Measurements from ENCODE around the gene EPAS1. TPM values are rescaled to one million over a fixed set of nuclear protein-coding genes. Genes with fewer than 3 reads are reported as not detected.
A peak's percentile ranks its signal among the peaks of the same experiment; 100 is the strongest.
"Not testable (repeated sequence)": the region's sequence is repeated elsewhere in the genome, so short reads cannot be mapped to it uniquely, and the experiment has no call there.

EPAS1 gene
- total RNA-seq, 1 donor from 2014 or later = 48.5 TPM

DNA sequence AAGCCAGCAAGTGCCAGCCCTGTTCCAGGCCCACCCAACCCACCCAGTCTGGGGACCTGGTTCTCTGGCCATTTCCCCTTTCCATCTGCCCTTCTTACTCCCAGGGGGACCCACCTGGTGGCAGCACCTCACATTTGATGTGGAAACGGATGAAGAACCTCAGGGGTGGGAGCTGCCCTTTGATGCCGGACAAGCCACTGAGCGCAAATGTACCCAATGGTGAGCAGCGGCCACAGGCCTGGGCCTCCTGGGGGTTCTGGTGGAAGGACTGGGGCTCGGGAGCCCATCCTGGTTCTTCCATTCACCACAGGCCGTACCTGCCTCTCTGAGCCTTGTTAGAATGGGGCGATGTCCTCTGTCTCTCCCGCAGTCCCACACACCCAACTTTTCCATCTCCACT lies 84.7 kb downstream of the EPAS1 start:
- DNase-seq (ENCODE audit: low read depth) = no peak

DNA sequence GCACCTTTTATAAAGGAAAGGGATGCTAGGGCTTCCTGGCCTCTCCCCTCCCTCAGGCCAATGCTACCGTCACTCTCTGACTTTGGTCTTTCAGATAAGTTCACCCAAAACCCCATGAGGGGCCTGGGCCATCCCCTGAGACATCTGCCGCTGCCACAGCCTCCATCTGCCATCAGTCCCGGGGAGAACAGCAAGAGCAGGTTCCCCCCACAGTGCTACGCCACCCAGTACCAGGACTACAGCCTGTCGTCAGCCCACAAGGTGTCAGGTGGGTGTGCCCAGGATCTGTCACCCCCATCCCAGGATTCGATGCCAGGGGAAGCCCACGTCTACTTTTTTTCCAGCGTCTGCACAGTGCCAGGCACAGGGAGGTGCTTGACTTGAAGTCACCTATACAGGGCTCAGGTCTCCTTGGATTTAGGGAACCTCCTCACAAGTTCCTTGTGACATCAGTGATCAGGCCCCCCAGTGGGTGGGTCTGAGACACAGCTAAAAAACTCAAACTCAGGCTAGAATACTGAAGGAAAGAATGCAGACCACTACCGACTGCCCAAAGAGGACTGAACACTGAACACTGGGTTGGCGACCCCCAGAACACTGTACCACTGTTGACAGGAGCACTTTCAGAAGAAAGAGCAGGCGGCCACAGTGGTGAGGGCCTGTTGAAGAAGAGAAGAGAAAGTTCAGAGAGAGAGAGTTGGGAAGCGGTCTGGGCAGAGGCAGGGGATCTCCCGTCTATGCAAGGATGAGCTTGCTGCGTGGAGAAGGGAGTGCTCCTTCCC lies 85.3 kb downstream of the EPAS1 start:
- DNase-seq (ENCODE audit: low read depth) = no peak

DNA sequence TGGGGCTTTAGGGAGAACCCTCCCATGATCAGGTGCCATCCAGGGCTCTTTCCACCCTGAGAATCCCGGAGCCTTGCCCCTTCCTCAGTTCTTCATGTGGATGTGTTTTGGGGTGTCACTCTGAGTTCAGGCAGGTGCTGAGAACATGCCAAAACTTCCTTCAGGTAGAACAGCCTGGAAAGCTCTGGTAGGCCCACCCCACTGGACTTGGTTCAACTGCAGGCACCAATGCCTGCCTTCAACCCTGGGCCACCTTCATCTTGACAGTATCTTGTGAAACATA lies 85.8 kb downstream of the EPAS1 start:
- no peak for DNase-seq (ENCODE audit: low read depth)

DNA sequence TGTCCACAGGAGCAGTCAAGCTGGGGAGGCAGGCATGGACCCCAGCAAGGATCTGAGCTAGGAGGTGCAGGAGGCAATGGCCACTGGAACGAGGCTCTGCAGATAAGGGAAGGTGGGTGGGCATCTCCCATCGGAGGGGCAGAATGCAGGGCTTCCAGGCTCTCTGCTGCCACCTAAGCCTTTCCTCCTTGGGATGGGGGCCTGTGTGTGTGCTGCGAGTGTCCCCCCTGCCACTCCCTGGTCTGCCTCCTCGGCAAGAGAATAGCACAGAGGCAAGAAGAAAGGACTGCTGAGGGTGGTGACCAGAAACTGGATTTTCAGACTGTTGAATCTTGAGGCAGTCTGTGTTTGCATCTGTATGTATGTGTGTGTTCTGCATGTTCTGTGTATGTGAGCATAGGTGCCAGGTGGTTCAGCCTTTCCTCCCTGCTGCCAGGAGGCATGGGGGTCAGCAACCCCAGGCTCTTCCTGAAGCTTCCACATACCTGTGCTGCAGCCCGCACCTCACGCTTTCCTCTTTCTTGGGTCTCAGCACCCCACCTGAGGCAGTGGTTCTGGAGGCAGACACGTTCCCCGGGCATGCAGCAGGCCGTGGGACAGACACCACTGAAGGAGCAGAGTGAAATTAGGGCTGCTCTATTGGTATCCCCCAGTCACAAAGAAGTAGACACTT lies 86.7 kb downstream of the EPAS1 start:
- DNase-seq (ENCODE audit: low read depth) = no peak

DNA sequence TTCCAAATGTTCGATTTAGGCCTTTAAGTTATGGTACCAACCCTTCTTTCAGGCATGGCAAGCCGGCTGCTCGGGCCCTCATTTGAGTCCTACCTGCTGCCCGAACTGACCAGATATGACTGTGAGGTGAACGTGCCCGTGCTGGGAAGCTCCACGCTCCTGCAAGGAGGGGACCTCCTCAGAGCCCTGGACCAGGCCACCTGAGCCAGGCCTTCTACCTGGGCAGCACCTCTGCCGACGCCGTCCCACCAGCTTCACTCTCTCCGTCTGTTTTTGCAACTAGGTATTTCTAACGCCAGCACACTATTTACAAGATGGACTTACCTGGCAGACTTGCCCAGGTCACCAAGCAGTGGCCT lies 87.2 kb downstream of the EPAS1 start:
- DNase-seq (ENCODE audit: low read depth) = no peak

DNA sequence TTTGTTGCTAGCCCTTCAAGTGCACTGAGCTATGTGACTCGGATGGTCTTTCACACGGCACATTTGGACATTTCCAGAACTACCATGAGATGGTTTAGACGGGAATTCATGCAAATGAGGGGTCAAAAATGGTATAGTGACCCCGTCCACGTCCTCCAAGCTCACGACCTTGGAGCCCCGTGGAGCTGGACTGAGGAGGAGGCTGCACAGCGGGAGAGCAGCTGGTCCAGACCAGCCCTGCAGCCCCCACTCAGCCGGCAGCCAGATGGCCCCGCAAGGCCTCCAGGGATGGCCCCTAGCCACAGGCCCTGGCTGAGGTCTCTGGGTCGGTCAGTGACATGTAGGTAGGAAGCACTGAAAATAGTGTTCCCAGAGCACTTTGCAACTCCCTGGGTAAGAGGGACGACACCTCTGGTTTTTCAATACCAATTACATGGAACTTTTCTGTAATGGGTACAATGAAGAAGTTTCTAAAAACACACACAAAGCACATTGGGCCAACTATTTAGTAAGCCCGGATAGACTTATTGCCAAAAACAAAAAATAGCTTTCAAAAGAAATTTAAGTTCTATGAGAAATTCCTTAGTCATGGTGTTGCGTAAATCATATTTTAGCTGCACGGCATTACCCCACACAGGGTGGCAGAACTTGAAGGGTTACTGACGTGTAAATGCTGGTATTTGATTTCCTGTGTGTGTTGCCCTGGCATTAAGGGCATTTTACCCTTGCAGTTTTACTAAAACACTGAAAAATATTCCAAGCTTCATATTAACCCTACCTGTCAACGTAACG lies 88.8 kb downstream of the EPAS1 start:
- peak; percentile 57 for DNase-seq (ENCODE audit: low read depth)

DNA sequence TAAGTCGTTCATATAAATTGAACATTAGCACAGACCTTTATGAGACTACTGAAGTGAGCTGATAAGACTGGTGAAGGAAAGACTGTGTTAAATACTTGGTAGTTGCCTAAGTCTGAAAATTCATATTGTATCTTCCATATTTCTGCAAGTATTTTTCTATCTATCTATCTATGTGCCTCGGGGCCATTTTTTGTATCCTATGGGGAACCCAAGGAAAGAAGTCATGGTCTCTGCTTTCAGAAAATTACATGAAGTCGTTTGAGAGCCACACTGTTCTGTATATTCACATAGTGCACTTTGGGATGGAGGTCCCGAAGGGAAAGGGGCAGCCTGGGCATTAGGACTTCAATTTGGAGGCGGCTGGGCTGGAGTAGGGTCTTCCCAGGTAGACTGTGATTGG lies 89.6 kb downstream of the EPAS1 start:
- no peak for DNase-seq (ENCODE audit: low read depth)

DNA sequence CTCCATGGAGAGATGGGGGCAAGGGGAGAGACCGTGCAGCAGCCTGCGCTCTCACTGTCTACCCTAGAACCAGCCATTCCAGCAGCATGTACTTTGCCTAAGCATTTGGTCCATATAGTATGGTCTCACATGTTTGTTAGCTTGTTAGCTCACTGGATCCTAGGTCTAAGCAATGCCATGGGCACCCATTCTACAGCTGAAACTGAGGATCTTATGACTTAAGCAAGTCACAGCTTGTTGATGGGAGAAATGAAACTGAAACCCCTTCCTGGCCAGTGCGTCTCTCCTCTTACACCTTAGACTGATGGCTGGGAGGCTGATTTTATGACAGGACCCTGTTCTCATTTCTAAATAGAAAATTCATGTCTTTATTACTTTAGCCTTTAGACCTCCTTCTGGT lies 90.1 kb downstream of the EPAS1 start:
- no peak for DNase-seq (ENCODE audit: low read depth)

DNA sequence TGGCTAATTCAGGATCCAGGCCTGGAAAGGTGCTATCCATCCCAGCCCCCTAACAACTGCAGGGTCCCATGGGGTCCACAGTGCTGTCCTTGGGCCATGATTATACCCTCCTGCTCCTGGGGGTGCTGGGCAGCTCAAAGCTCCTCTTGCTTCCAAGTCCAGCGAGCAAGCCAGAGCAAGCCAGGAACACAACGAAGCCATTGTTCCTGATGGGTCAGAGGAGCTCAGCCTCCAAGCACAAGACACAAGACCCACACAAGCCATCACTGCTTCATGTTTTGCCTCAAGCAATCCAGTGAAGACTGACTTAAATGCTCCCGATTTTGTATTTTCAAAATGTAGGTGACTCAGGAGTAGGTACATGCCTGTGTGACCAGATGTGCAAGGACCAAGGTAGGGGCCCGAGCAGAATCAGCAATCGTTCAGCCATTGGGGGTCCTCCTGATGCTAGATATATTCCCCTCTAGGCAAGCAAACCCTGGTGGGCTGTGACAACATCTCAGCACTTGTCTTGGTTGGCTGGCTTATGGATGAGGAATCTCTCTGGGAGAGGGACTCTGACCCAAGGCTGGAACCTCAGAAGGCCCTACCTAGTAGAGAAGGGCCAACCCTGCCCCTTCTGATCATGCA lies 90.8 kb downstream of the EPAS1 start:
- DNase-seq (ENCODE audit: low read depth) = no peak

DNA sequence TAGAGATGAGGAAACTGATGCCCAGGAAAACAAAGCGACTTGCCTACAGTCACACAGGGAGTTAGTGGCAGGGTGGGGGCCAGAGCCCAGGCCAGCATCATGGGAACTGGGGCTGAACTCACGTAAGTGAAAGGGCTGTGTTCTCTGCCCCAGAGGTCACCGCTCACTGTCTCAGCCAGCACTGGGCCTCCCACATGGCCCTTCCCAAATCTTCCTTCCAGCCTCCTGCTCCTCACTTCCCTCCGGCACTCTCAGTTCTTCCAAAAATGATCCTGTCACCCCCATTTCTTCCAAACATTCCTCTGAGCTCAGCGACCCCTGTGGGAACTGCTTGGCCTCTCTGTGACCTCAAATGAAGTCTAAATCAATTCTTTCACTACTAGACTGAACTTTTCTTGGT lies 91.7 kb downstream of the EPAS1 start:
- no peak for DNase-seq (ENCODE audit: low read depth)

DNA sequence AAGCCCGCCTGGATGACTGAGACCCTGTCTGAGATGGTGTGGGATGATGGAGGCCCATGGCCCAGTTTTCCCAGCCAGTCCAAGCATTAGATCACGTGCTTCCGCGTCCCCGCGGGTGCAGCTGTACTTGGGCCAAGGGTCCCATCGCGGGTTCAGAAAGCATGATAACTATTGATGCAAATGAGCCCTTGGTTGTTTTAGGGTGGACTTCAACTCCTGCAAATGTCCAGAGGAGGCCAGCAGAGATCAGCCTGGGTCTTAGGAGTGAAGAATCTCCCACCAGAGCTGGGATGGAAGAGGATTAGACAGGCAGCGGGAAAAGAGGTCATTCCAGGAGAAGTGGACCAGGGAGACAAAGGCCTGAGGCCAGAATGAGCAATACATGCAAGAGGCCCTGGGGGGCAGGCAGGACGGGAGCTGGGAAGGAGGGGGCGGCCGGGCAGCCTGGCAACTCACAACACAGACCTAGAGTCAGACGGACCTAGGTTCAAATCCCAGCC lies 92.3 kb downstream of the EPAS1 start:
- DNase-seq (ENCODE audit: low read depth) = no peak

DNA sequence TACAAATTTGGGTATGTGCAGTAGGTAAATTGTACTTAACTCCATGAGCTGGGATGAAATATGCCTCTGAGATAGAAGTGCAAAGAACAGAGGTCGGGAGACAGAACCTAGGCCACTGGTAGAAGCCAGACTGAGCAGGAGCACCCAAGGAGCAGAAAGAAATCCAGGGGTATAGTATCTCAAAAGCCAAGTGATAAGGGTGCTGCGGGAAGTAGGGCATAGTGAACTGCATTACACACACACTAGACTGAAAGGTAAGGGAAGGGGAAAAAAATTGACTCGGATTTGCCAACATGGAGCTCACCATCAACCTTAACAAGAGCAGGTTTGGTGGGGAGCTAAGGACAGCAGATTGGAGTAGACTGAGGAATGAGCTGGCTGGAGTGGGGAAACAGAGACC lies 92.8 kb downstream of the EPAS1 start:
- DNase-seq (ENCODE audit: low read depth) = no peak

DNA sequence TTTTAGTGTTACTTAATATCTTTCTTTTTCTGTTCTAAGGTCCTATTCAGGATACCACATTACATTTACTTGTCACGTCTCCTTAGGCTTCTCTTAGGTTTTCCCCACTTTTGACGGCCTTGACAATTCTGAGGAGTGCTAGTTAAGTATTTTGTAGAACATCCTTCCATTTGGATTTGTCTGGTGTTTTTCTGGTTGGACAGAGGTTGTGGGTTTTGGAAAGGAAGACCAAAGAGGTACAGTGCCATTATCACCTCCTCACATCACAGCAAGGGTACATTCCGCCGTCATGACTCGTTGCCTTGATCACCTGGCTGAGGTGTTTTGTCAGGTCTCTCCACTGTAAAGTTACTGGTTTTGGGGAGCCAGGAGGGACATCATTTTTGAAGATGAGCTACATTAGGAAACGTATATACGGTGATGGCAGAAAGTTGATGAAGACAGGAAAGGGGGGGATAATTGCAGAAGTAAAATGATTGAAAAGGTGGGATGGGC lies 93.7 kb downstream of the EPAS1 start:
- DNase-seq (ENCODE audit: low read depth) = no peak

DNA sequence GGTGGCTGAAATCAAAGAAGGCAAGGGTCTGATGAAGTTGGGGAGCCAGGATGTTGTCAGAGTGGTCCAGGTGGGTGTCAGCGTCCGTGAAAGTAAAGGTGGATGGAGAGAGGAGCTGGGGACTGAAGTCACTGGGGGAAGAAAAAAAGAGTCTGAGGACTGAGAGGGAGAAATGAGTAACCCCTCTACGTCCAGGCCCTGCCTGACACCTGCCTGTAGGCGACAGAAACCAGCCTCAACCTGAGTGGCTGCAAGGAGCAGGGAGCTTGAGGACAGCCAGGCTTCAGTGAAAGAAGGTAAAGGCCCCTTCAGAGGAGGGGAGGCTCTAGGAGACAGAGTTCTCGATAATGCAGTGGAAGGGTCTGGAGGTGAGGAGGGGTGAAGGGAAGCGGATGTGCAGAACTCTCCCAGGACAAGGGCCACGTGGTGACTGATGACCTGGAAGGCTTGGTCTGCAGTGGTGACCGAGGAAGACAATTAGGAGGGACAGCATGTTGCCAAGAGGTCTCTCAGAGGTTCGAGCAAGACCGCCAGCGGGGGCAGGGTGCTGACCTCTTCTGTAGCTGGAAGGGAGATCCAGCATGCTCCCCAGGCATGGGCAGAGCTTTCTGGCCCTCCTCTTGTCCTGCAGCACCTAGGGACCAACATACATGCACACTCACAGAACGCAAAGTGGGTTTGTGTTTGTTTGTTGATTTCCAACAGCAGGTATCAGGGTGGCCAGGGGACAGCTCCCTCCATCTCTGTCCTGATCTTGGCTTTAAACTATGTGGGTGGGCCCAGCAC lies 95.5 kb downstream of the EPAS1 start:
- DNase-seq (ENCODE audit: low read depth) = no peak

DNA sequence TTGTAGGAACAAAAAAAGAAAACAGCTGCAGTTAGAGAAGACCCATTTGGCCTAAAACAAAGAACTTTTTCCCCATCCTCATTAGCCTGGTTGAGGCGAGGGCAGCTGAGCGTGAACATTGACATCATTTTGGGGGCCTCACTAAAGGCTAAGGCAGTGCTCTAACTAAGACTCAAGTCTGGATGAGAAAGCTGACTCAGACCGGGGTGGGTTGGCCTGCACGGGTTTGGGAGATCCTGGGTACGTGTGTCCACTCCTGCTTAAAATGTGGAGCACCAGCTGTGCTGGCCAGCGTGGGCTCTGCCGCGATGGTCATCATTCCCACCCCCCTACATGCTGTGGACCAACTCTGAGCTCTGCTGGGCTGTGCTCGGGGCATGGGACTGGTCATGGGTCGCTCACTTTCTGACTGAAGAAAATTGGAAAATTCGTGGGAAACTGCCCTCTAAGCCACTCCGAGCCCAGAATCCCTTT lies 96.2 kb downstream of the EPAS1 start:
- DNase-seq (ENCODE audit: low read depth) = no peak

DNA sequence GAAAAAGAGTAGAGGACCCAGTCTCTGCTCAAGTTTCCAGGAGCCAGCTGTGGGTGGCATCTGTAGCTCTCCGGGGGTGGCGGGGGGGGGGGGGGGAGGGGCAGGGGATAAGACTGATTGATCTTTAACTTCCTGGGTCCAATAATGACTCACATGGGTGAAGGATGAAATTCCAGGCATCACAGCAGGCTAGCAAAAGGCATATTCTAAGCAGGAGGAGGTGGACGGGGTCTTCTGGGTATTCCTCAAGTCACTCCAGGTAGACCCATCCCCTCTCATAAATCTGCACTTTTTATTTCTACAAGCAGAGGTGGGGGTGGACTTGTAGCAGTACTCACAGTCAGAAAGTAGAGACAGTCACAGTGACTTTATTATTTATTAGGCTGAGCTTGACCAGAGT lies 96.7 kb downstream of the EPAS1 start:
- no peak for DNase-seq (ENCODE audit: low read depth)

DNA sequence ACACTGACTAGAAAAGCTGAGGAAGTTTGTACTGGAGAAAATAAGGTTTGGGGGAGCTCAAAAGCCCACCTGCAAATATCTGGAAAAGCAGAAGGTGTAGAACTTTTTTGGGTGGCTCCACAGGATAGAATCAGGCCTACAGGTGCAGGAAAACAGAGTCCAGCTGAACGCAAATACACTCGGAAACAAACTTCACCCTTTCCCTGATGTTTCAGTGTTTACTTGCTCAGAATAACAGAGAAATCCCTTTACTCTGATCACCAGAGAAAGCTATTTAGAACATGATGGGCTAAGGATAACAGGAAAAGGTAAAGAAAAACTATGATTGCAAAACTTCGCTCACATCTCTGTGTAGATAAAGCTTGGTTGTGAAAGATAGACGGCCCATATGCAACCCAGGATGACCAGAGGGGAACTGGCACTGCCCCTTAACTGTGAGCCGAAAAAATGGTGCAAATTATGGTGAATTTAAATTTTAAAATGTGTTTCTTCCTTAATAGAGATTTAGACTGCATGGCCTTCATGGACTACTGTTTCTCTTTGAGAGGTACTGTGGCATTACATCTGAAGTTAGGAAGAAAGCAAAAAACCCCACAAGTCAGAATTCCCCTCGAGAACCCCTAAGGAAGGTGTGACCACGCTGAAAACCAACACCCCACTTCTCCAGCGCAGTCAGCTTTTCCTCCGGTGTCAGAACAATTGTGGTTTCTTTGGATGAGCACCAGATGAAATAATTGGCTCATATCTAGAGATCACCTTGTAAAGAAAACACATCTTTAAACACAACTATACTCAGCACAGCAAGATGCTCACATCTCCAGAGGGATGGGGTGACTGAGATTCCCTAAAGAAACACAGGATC lies 97.7 kb downstream of the EPAS1 start:
- no peak for DNase-seq (ENCODE audit: low read depth)

DNA sequence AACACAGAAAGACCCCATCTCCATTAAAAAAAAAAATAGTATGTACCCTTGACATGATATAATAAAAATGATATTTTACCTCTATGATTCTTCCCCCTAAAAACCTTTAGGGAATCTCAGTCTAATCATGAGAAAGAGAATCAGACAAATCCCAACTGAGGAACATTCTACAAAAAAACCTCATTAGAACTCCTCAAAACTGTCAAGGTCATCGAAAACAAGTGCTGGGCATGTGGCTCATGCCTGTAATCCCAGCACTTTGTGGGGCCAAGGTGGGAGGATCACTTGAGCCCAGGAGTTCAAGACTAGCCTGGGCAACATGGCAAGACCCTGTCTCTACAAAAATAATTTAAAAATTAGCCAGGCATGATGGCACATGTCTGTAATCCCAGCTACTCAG lies 98.5 kb downstream of the EPAS1 start:
- DNase-seq (ENCODE audit: low read depth) = not testable (repeated sequence)

DNA sequence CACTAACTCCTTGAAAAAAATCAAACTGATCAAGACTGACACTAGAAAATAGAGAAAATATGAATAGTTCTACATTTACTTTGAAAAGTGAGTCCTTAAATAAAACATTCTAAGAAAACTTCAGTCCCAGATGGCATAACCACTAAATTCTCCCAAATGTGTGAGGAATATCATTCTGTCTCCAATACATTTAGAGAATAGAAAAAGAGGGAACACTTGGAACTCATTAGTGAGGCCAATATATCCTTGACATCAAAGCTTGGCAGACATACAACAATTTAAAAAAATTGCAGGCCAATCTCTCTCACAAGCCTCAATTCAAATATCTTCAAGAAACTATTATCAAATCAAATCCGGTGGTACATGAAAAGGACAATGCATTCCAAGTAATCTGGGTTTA lies 102.8 kb downstream of the EPAS1 start:
- no peak for DNase-seq (ENCODE audit: low read depth)

DNA sequence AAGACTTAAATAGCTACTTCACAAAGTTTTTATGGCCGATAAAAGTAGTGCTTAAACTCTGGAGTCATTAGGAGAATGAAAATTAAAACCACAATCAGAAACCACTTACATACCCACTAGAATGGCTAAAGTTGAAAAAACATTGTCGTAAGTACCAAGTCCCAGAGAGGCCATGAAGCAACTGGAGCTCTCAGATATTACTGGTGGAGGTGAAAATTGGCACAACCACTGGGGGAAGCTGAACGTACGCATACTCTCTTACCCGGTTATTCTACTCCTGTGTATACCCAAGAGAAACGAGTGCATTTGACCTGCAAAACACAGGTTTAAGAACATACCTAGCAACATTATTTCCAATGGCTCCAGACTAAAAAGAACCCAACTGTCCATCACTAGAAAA lies 105.7 kb downstream of the EPAS1 start:
- no peak for DNase-seq (ENCODE audit: low read depth)
